HCT116 (cell line): Measurements from ENCODE around the gene APOL5. TPM values are rescaled to one million over a fixed set of nuclear protein-coding genes. Genes with fewer than 3 reads are reported as not detected.

ENCODE experiments used
- ATAC-seq: fragments of 200-7000 bp; cut with Tn5 transposase; 2 replicates; pipeline ENCODE4 v1.9.1; 2020; ENCODE audit warnings: mild to moderate bottlenecking, moderate library complexity
- BruUV-seq: library from RNA; stranded (reverse); fragments of 400-500 nt; replicated peaks from 2 replicates; lab custom pipeline; 2021; lab: Mats Ljungman, UMichigan
- CTCF ChIA-PET: fragments of 300-600 bp; sonication (Branson Sonifier 250); formaldehyde crosslinking; loops from one replicate; lab custom pipeline; 2021; ENCODE audit warnings: antibody characterized with exemption; lab: Charles Lee
- POLR2A ChIA-PET: fragments of 300-600, 350-600 bp; sonication (Branson Sonifier 250); formaldehyde crosslinking; loops from one replicate; lab custom pipeline; 2021; ENCODE audit warnings: antibody characterized with exemption; lab: Charles Lee
- RAD21 ChIA-PET, 2 experiments: fragments of 300-600 bp; sonication (Branson Sonifier 250); formaldehyde crosslinking; loops; one replicate each; lab custom pipeline; 2023; ENCODE audit warnings: low total read pairs in 2 of 2; ENCODE audit not compliant: uncharacterized antibody in 2 of 2, unreplicated experiment in 2 of 2, low non-redundant PET in 1 of 2; lab: Charles Lee
- DNase-seq: peaks from one replicate; pipeline ENCODE4 v3.0.0-alpha.2; 2010; ENCODE audit warnings: low read depth, low spot score
- H2AFZ ChIP-seq: fragments of 200-600 bp; shearing (Covaris generic), sonication (generic); 2 replicates; pipeline ENCODE4 v1.6.1; 2017; ENCODE audit warnings: low read depth, mixed run types, mixed read lengths, antibody characterized with exemption, low read length; ENCODE audit not compliant: poor library complexity, severe bottlenecking
- H3K27ac ChIP-seq: 2 replicates; pipeline ENCODE4 v1.5.1; 2012; ENCODE audit warnings: low read depth, low read length
- H3K27me3 ChIP-seq: fragments of 200-600 bp; sonication (generic); 2 replicates; pipeline ENCODE4 v1.6.1; 2016; ENCODE audit warnings: mixed run types, low read length, mixed read lengths; ENCODE audit not compliant: insufficient read depth
- H3K36me3 ChIP-seq, 2 experiments: fragments of 200-500 bp in 1 of 2; fragments of 200-600 bp in 1 of 2; sonication (Bioruptor generic) in 1 of 2; sonication (generic) in 1 of 2; 2 replicates each; pipeline versions ENCODE4 v1.5.1 to v1.6.1; 2014 to 2016; ENCODE audit warnings: low read length in 2 of 2, inconsistent platforms in 1 of 2, mixed read lengths in 1 of 2, mixed run types in 1 of 2; ENCODE audit not compliant: insufficient read depth in 2 of 2, control insufficient read depth in 1 of 2
- H3K4me1 ChIP-seq, 2 experiments: fragments of 200-600 bp in 1 of 2; sonication (generic) in 1 of 2; 2 replicates each; pipeline versions ENCODE4 v1.5.1 to v1.6.1; 2012 to 2017; ENCODE audit warnings: low read length in 2 of 2, inconsistent platforms in 1 of 2, mild to moderate bottlenecking in 1 of 2, mixed read lengths in 1 of 2, mixed run types in 1 of 2, moderate library complexity in 1 of 2; ENCODE audit not compliant: insufficient read depth in 2 of 2, control insufficient read depth in 1 of 2
- H3K4me2 ChIP-seq: fragments of 200-600 bp; sonication (generic); 2 replicates; pipeline ENCODE4 v1.6.1; 2017; ENCODE audit warnings: mixed run types, low read length, mixed read lengths
- H3K4me3 ChIP-seq, 2 experiments: fragments of 200-600 bp in 1 of 2; sonication (generic) in 1 of 2; replicated peaks in 1 of 2; 2 replicates each; pipeline ENCODE4 v1.5.1; 2011 to 2016; ENCODE audit warnings: low read length in 2 of 2, control low read depth in 1 of 2, low read depth in 1 of 2, mild to moderate bottlenecking in 1 of 2, mixed read lengths in 1 of 2, mixed run types in 1 of 2
- H3K79me2 ChIP-seq: fragments of 200-600 bp; sonication (generic); 2 replicates; pipeline ENCODE4 v1.6.1; 2017; ENCODE audit warnings: mild to moderate bottlenecking, mixed run types, low read length, moderate library complexity, mixed read lengths; ENCODE audit not compliant: insufficient read depth
- H3K9ac ChIP-seq: fragments of 200-600 bp; sonication (generic); 2 replicates; pipeline ENCODE4 v1.6.1; 2016; ENCODE audit warnings: low read length, mixed read lengths
- H3K9me2 ChIP-seq: fragments of 200-600 bp; sonication (generic), shearing (Covaris generic); 2 replicates; pipeline ENCODE4 v1.6.1; 2017; ENCODE audit warnings: mixed run types, mild to moderate bottlenecking, moderate library complexity; ENCODE audit not compliant: insufficient read depth
- H3K9me3 ChIP-seq, 2 experiments: fragments of 200-500 bp in 1 of 2; fragments of 200-600 bp in 1 of 2; sonication (Bioruptor generic) in 1 of 2; sonication (generic) in 1 of 2; 2 replicates each; pipeline ENCODE4 v1.6.1; 2014 to 2017; ENCODE audit warnings: low read length in 2 of 2, mixed read lengths in 2 of 2, inconsistent platforms in 1 of 2, low read depth in 1 of 2, mild to moderate bottlenecking in 1 of 2, mixed run types in 1 of 2, moderate library complexity in 1 of 2; ENCODE audit not compliant: control insufficient read depth in 1 of 2, insufficient read depth in 1 of 2
- H4K20me1 ChIP-seq: fragments of 200-600 bp; sonication (generic), shearing (Covaris generic); 2 replicates; pipeline ENCODE4 v1.6.1; 2017; ENCODE audit warnings: mixed run types, mild to moderate bottlenecking, moderate library complexity; ENCODE audit not compliant: insufficient read depth
- ATF3 ChIP-seq: IDR thresholded peaks from 2 replicates; pipeline ENCODE4 v1.6.1; 2012
- CBX3 ChIP-seq: IDR thresholded peaks from 2 replicates; pipeline ENCODE4 v1.6.1; 2012; ENCODE audit warnings: low read depth
- CEBPB ChIP-seq: IDR thresholded peaks from 2 replicates; pipeline ENCODE4 v1.6.1; 2012; ENCODE audit warnings: low read depth
- EGR1 ChIP-seq: IDR thresholded peaks from 2 replicates; pipeline ENCODE4 v1.6.1; 2012; ENCODE audit warnings: low read depth
- ELF1 ChIP-seq: IDR thresholded peaks from 2 replicates; pipeline ENCODE4 v1.6.1; 2012; ENCODE audit warnings: low read depth, borderline replicate concordance
- JUND ChIP-seq: IDR thresholded peaks from 2 replicates; pipeline ENCODE4 v1.6.1; 2012
- MAX ChIP-seq: IDR thresholded peaks from 2 replicates; pipeline ENCODE4 v1.6.1; 2012
- POLR2AphosphoS5 ChIP-seq: IDR thresholded peaks from 2 replicates; pipeline ENCODE4 v1.6.1; 2011; ENCODE audit warnings: mild to moderate bottlenecking, low read depth, low read length, moderate library complexity
- RAD21 ChIP-seq: IDR thresholded peaks from 2 replicates; pipeline ENCODE4 v1.6.1; 2012; ENCODE audit warnings: low read depth, mild to moderate bottlenecking
- REST ChIP-seq: IDR thresholded peaks from 2 replicates; pipeline ENCODE4 v1.6.1; 2012; ENCODE audit warnings: low read depth
- SIN3A ChIP-seq: IDR thresholded peaks from 2 replicates; pipeline ENCODE4 v1.6.1; 2012; ENCODE audit warnings: low read depth
- YY1 ChIP-seq: IDR thresholded peaks from 2 replicates; pipeline ENCODE4 v1.6.1; 2011; ENCODE audit warnings: low read length, low read depth, moderate library complexity, mild to moderate bottlenecking; ENCODE audit not compliant: insufficient replicate concordance; ENCODE audit errors: extremely low read depth
- intact Hi-C: fragments of 100-400 bp; cut with micrococcal nuclease; formaldehyde crosslinking; loops from 2 replicates; pipeline ENCODE4 v1.10.0; 2022
- total RNA-seq: library from RNA; stranded (reverse); gene quantifications from one replicate; pipeline ENCODE4 v1.2.1, GENCODE V29; 2021; ENCODE audit not compliant: unreplicated experiment

Gene APOL5
- total RNA-seq, 1 experiment from 2014 or later = not detected

GRCh38 chr22:35733036-35733435 lies 15.4 kb downstream of the APOL5 start:
- no peak for TF ChIP-seq CBX3
- TF ChIP-seq EGR1 = no peak
- TF ChIP-seq ELF1 = no peak
- no peak for TF ChIP-seq SIN3A
- TF ChIP-seq MAX = no peak
- no peak for TF ChIP-seq ATF3
- TF ChIP-seq JUND = no peak
- TF ChIP-seq CEBPB = no peak
- TF ChIP-seq RAD21 = no peak
- TF ChIP-seq POLR2AphosphoS5 = no peak
- no peak for TF ChIP-seq YY1
- TF ChIP-seq REST = no peak
- ChIA-PET CTCF (no interaction called here), POLR2A (no interaction called here), RAD21 (no interaction called here)
- no peak for ATAC-seq
- H3K79me2 ChIP-seq = no peaks in the 10 kb centered on the region
- no peaks in the 10 kb centered on the region for H3K36me3 ChIP-seq
- H3K4me1 ChIP-seq = no peaks in the 10 kb centered on the region
- H3K27ac ChIP-seq = no peak overlapping the region
- no peak overlapping the region for H2AFZ ChIP-seq
- no peak overlapping the region for H3K4me2 ChIP-seq
- intact Hi-C loops = no loop called here
- H3K4me3 ChIP-seq = no peak overlapping the region
- no peaks in the 10 kb centered on the region for H3K9me2 ChIP-seq
- no peak overlapping the region for H3K9ac ChIP-seq
- H4K20me1 ChIP-seq = no peaks in the 10 kb centered on the region
- no peak for DNase-seq
- H3K27me3 ChIP-seq = no peaks in the 10 kb centered on the region
- BruUV-seq = no TSS peak
- H3K9me3 ChIP-seq = no peaks in the 10 kb centered on the region
